ENCODE measurements around the gene PLEKHN1. TPM values are rescaled to one million over a fixed set of nuclear protein-coding genes. Genes with fewer than 3 reads are reported as not detected.

The PLEKHN1 gene
- total RNA-seq, 1 donor from 2014 or later, result not detected

DNA sequence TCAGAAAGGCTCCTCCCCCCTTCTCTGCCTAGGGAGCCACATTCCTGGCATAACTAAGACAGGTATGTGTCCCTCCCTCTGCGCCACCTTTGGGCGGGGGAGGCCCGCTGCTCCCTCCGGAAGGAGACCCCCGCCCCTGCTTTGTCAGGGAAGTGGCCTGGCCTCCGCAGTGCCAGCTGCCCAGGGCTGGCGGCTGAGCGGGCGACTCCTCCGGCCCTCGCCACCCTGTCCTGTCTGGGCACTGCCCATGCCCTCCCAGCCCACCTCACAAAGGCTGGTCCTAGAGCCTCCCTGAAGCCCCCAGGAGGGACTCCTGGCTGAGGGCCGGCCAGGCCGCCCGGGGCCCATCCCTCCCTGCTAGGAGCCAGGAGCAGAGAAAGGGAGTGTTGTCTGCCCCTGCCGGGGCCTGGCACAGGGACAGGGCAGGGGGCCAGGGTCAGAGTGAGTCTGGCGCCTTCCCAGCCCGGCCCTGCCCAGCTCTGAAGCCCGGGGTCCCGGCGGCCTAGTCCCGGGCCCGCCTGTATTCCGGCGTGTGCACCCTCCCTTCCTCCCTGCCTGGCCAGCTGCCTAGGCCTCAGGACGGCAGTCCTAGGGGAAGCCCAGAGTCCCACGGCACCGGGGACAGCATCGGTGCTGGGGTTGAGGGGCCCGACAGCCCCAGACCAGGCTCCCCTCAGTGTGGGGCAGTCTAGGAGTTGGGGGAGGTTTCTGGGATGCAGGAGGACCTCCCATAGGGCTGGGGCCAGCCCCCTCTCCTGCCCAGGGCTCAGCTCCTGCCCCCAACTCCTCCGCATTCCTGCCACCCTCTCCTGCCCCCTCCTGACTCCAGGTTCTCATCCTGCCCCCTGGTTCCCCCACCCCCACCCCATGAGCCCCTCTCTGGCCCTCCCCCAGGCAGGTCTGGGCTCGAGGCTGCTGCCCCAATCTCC, 58.8 kb downstream of the PLEKHN1 start:
- ATAC-seq (no peak), DNase-seq (ENCODE audit: missing footprints) (peak; percentile 59)
- intact Hi-C loops (cut with DNase I), result loop anchor here (5.0 kb wide), 2 partner anchors 37 to 87 kb away; no protein-coding TSS in a partner anchor

Other genes starting within 250 kb of the PLEKHN1 start
- 1.7 TPM for gene SAMD11, start 42.6 kb upstream of the PLEKHN1 start, total RNA-seq
- gene NOC2L, start 7.2 kb upstream of the PLEKHN1 start, total RNA-seq, result 41.7 TPM
- 7.0 TPM for gene KLHL17, start 5.9 kb upstream of the PLEKHN1 start, total RNA-seq
- 174 TPM for gene PERM1, start 15.6 kb downstream of the PLEKHN1 start, total RNA-seq
- 36.7 TPM for gene HES4, start 33.6 kb downstream of the PLEKHN1 start, total RNA-seq
- gene ISG15, start 47.0 kb downstream of the PLEKHN1 start, total RNA-seq, result 19.2 TPM
- 14.1 TPM for gene AGRN, start 53.6 kb downstream of the PLEKHN1 start, total RNA-seq
- not detected for gene RNF223, start 107.8 kb downstream of the PLEKHN1 start, total RNA-seq
- gene C1orf159, start 149.6 kb downstream of the PLEKHN1 start, total RNA-seq, result 2.9 TPM
- gene TTLL10, start 207.4 kb downstream of the PLEKHN1 start, total RNA-seq, result 0.24 TPM
- not detected for gene TNFRSF18, start 240.1 kb downstream of the PLEKHN1 start, total RNA-seq
- gene TNFRSF4, start 247.7 kb downstream of the PLEKHN1 start, total RNA-seq, result 1.4 TPM

Measured in Right ventricle myocardium inferior (tissue), 1 donor.